T47D (cell line): ENCODE measurements around the gene GTF3C5.
"Not testable (repeated sequence)": the region's sequence is repeated elsewhere in the genome, so short reads cannot be mapped to it uniquely, and the experiment has no call there.

ENCODE experiments used
- DNase-seq, 2 experiments: peaks; one replicate each; pipeline versions ENCODE4 v3.0.0 to v3.0.0-alpha.2; 2011 to 2012; ENCODE audit warnings: low read depth in 1 of 2, low spot score in 1 of 2
- JUND ChIP-seq: IDR thresholded peaks from 2 replicates; pipeline ENCODE4 v1.6.1; 2012; ENCODE audit warnings: low read depth
- in situ Hi-C: cut with HindIII; loops from 2 replicates; pipeline ENCODE4 v1.10.0; 2016; ENCODE audit warnings: low sequenced_read_pairs, low pct_unique_long_range_greater_than_20kb

The GTF3C5 gene

DNA sequence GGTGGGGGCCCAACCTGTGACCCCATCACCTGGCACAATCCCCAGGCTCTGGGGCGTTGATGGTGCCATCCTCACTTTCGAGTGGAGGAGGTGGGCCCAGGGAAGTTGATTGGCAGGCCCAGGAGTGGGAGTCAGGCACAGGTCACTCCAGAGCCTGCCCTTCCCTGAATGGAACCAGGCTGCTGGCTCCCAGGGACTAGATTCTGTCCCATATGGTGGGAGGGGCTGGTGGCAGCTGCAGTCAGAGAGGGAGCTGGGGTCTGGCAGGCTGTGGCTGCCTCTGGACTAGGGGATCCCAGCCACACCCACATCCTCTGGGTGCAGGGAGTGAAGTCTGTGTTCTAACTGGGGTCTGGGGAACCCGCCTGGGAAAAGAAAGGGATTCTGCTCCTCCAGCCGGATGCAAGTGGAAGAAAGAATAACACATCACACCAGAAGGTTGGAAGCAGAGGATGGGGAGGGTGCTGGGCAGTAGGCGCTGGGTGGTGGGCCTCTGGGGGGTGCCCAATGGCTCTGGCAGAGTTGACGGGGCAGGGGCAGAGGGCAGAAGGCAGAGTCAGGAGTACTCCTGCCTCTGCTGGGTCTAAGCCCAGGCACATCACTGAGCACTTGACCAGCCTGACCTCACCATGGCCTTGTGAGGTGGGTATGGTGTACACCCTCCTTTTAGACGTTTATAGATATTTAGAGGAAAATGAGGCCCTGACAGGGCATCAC, 56.8 kb downstream of the GTF3C5 start:
- in situ Hi-C loops, result no loop called here
- no peak for TF ChIP-seq JUND
- no peak for DNase-seq

DNA sequence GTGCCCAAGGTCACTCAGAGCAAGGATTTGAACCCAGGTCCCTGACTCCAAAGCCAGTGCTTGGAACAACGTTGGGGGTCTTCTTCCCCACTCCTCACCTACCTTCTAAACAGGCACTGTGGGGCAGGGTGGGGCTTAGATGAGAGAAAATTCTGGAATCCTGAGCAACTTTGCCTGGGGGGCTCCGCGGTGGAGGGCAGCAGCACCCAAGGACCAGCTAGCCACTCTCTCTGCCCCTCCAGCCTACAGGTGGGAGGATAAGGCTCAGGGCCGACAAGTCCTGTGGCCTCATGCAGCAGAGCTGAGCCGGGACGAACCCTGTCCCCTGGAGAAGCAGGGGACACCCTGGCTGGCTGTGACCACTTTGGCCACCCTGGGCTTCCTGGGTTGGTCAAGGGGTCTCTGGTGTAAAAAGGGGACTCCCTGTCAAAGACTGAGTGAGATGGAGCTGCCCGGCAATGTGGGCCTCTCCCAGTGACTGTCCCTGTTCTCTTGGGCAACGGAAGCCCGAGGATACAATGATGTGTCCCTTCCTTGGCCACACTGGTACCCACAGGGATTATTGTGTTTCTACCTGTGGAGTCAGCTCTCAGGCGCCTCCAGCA, 57.5 kb downstream of the GTF3C5 start:
- DNase-seq, result no peak
- in situ Hi-C loops, result no loop called here
- no peak for TF ChIP-seq JUND

DNA sequence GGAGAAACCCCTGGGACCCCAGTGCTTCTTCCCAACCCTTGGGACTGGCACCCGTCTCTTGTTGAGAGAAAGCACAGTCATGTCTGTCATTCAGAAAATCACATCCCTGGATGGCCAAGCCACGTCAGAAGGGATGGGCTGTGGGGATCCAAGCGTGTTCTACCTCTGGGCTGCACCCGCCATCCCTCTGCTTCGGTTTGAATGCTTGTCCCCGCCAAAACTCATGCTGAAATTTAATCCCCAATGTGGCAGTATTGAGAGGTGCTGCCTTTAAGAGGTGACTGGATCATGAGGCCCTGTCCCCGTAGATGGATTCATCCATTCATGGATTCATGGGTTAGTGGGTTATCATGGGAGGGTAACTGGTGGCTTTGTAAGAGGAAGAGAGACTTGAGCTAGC, 58.0 kb downstream of the GTF3C5 start:
- no peak for TF ChIP-seq JUND
- in situ Hi-C loops, result no loop called here
- no peak for DNase-seq

DNA sequence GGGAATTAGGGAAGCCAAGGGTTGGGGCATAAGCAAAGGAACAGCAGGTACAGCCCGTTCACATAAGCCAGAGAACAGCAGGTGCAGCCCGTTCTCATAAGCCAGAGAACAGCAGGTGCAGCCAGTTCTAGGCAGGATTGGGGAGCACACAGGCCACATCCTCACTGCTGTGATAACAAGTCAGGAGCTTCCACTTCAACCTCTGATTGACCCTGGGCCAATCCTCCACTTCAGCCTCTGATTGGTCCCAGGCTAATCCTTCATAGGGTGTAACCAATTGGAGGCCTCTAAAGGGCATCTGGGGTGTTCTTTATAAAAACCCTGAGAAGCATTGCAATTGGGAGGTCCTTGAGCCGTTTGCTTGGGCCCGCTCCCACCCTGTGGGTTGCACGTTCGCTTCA, 58.5 kb downstream of the GTF3C5 start:
- in situ Hi-C loops, result no loop called here
- no peak for DNase-seq

DNA sequence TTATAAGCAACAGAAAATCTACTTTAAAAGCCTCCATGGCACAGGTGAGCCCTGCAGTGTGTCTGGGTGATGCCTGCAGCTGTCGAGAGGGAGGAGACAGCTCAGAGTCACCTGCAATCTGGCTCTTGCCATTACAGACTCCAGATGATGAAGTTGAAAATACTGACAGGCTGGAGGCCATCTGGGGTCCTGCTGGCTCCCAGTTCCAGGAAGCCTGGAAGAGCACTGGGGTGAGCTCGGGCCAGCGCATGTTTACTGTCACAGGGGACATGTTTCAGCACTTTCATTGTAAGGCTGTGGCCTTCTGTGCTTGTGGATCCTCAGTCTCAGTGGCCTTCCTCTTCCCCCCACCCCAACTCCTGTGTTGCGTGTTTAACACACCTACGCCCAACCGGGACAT, 59.4 kb downstream of the GTF3C5 start:
- in situ Hi-C loops, result no loop called here
- TF ChIP-seq JUND, result no peak
- DNase-seq, result no peak

More for the DNA sequence above, 58.5 kb downstream of the GTF3C5 start:
- no peak for TF ChIP-seq JUND

DNA sequence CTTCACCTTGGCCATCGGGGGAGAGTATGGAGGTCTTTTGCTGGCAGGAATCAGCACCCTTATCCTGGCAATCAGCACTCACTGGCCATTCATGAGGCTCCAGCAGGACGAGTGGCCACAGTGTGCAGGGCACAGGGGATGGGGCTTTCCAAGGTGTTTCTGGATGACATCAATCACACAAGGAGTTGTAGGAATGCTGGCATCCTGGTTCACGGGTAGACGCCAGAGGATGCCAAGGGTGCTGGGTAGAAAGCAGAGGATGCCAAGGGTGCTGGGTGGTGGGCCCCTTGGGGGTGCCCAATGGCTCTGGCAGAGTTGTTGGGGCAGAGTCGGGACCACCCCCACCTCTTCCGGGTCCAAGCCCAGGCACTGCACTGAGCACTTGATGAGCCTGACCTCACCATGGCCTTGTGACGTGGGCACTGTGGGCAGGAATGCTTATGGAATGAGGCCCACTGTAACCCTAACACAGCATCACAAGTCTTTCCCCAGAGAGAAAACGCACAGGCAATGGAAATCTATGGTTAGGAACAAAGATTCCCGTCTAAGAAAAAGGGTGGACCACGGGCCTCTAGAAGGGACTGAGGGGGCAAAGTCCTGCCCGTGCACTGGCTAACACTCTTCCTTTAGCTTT, 60.1 kb downstream of the GTF3C5 start:
- in situ Hi-C loops, result no loop called here

GRCh38 chr9:133094351-133094750, 63.6 kb downstream of the GTF3C5 start:
- DNase-seq, in situ Hi-C loops: not testable (repeated sequence)

More for the DNA sequence above, 60.1 kb downstream of the GTF3C5 start:
- no peak for TF ChIP-seq JUND
- no peak for DNase-seq

DNA sequence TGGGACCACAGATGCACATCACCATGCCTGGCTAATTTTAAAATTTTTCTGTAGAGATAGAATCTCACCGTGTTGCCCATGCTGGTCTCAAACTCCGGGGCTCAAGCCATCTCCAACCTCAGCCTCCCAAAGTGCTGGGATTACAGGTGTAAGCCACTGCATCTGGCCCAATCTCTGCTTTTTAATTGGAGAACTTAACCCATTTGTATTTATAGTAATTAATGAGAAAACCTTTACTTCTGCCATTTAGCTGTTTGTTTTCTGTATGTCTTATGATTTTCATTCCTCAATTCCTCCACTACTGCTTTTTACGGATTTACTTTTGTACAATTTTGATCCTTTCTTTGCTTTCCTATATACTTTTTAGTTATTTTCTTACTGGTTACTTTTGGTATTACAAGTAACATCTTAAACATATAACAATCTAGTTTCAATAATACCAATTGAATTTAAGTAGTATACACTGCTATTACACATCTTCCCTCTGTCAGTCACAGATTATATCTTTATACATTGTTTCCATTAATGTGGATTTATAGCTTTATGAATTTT, 64.1 kb downstream of the GTF3C5 start:
- in situ Hi-C loops, result no loop called here
- TF ChIP-seq JUND, result no peak
- no peak for DNase-seq

- no peak for DNase-seq
- in situ Hi-C loops, result no loop called here
- no peak for TF ChIP-seq JUND
These were observed 67.4 kb downstream of the GTF3C5 start for GRCh38 chr9:133098104-133098754.

DNA sequence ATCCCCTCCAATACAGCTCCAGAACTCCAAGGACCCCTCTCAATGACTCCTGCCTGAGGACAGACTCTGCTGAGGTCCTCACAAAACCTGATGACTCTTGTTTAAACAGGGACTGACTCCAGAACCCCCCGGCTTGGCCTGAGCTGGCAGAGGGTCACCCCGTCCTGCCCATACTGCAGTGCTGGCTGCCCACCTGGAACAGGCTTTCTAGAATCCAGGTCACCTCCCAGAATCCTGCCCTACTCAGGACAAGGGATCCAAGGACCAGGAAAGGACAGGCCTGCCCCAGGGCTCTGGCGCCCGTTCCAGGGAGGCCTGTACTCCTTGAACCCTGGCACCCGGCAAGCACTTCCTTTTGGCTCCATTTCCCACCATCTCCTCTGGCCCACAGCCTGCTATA, 68.1 kb downstream of the GTF3C5 start:
- no peak for TF ChIP-seq JUND
- no peak for DNase-seq
- in situ Hi-C loops, result no loop called here

DNA sequence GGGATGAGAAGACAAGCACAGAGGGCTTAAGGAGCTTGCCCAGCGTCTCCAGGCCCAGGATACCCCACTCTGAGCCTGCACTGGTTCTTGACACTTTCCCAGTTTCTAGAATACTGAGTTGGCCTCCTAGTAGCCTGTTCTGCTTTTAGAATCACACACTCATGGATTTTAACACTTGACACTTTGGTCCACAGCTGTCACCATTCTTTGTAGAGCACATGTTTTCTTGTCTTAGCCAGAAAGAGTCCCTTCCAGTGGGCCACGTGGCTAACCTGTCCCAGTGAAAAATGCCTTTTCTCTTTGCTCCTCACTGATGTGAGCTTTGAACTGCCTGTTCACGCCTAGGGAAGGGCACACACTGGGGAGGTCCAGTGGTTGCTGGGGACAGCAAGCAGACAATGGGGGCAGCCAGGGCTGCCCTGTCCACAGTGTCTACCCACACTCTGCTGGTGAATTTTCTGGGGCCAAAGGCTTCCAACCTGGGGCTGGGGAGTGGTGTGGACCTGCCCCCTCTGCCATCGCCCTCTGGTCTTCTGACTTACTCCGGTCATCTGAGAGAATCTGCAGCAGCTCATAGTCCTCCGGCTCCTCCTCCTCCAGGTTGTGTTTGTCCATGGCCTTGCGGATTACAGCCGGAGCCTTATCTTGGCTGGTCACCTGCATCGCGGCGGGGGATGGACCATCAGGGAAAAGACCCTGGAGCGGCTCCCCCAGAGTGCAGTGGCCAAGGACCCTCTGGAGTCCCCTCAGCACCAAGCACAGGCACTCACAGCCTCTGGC, 69.1 kb downstream of the GTF3C5 start:
- no peak for TF ChIP-seq JUND
- DNase-seq, result no peak
- in situ Hi-C loops, result no loop called here
